NCI-H524 treated with DMSO at 0.1 percent for 48 hours (cell line): ENCODE results near the gene HES6.

Experiments
- DNase-seq: peaks from one replicate; lab custom pipeline; 2025; lab: John Stamatoyannopoulos, UW

The HES6 gene

DNA sequence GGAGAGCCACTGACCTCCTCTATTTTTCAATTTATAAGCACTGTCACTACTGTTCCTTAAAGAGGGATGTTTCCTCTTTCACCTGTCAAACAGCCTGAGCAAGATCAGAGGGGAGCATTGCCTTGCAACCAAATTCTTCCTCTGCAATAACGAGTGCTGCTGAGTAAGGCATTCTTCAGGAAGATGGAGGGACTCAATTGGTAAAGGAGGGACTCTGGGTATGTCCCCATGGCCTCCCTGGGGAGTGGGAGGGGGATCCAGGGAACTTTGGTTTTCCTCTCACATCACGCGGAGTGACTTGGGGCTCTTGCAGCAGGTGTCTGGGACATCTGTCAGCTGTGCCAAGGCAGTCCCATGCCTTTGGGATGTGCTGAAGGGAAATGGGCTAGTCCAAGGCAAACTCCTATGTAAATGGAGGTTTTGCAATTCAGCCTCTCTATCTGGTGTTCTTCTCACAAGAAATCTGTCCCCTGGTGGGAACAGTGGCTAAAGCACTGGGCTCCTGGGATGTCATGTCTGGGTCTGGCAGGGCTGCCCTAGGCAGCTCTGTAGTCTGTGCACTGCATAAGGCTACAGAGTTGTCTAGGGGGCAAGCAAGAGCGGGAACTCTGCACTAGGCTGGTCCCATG is 14.4 kb upstream of the HES6 start:
- no peak for DNase-seq

DNA sequence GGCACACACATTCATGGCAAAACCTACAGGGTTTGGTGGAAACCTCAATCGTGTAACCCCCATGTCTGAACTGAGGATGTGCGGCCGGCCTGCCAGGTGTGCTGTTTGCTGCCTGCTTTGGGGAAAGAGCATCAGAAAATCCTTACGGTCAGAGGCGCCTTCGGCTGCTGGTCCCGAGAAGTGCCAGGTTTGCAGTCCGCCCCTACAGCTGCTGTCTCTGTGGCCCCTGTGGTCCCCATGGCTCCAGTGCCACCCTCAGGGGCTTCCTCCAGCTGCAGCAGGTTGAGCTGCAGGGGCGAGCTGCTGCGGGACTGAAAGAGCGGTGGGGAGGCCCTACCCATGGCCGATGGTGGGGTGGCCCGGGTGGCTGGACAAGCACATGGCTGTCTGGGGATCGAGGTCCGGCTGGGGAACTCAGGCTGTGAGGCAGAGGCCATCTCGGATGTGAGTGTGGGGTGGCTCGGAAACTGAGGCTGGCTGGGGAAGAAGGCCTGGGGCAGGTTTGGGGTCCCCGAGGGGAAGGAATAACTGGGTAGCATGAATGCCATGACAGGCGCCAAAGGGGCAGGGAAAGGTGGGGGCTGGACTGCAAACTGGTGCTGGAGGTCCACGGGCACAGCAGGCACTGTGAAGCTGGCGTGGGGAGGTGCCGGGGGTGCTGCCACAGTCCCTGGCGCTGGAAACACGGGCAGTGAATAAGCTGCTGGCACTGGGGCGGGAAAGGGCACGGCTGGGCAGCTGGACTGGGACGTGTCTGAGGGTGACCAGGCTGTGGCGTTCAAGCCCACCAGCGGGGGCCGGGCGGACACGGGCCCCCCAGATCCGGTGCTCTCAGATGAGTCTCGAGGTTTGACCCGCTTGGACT is 13.2 kb upstream of the HES6 start:
- no peak for DNase-seq

DNA sequence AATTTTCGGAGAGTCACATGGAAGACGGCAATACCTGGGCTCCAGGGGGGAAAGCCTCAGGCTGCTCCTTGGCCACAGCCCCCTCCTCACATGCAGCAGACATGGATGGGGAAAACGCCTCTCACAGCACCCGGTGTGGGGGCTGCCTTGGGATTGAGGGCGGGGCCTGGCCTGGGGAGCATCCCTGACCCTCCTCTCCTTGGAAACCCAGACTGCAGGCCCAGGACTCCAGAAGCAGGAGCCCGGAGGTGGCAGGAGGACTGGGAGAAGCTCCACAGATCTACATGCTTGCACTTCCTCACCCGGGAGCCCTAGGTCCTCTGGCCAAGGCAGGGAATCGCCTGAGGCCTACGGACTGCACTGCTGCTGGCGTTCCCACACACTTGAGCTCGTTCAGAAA is 12.1 kb upstream of the HES6 start:
- DNase-seq: no peak

DNA sequence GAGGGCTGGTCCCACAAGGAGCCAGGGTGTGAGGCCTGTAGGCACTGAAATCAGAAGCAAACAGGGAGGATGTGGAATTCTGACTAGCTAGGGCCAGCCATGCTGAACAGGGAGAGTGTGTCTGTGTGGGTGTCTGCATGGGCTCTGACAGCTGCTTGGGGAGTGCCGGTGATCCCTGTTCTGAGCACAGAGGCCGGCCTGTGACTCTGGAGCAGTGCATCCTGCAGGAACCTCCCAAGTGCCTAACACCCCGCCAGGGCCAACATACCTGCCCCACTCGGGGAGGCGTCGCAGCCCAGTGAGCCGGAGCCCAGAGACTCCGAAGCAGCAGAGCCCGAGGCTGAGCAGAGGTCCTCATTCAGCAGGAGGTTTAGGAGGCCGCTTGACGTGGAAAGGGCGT is 11.5 kb upstream of the HES6 start:
- DNase-seq: no peak

GRCh38 chr2:238250896-238251295 is 11.1 kb upstream of the HES6 start:
- no peak for DNase-seq

GRCh38 chr2:238247841-238248453 is 8.1 kb upstream of the HES6 start:
- no peak for DNase-seq

- peak; percentile 98 for DNase-seq
Observed at GRCh38 chr2:238247002-238247822, 7.4 kb upstream of the HES6 start.

- no peak for DNase-seq
Observed at GRCh38 chr2:238244151-238244550, 4.3 kb upstream of the HES6 start.

DNA sequence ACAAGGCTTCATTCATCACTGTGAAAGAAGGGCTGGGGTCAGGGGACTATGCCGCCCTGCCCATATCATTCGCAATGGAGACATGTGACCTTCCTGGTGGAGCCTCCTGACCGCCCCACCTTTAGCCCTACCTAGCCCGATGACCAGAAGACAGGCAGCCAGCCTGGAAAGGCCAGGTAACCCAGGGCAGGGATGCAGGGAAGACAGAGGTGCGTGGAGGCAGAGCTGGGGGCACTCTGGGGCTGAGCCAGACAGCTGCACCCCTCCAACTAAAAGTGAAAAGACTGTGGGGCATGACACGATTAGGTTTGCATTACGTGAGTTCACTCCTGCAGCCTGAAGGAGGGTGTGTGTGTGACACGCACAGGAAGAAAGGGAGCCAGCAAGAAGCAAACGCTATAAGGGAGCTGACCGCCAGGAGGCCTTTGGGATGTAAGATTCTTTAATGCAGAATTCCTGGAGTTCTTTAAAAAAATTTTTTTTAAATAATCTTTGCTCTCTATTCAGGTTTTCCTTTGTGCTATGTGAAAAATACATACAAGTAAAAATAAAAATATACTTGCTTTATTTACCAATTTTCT is 3.7 kb upstream of the HES6 start:
- DNase-seq: no peak

DNA sequence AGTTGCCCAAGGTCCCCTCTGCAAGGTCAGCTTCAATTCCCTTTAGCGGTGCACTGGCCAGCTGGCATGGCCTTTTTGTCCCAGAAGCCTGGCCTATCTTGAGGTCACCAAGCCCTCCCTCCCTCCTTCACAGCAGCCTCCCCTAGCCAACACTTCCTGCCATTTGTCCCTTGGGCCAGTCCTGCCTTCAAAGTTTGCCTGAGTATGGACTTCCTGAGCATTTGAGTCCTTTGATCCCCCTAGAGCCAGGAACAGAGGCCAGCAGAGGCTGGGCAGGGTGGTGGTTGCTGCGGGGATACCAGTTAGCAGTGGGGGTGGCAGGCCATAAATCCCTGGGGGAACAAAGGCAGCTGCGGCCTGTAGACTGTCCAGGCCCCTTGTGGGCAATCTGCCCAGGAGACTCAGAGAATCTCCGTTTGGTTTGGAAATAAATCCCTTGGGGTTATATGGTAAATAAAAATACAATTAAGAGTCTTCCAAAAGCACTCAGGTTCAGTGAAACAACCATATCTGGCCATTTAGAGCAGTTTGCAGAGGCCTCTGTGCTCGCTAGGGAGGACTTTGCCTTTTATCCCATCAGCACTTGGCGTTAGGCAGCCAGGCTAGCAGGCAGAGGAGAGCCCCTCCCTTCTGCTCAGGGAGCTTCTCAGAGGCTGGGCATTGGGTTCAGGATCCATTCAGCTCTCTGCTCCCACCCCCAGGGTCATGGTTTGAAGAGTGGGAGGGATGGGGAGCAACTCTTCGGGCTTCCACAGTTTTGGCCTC is 3.1 kb upstream of the HES6 start:
- DNase-seq: no peak

GRCh38 chr2:238241970-238242369 is 2.1 kb upstream of the HES6 start:
- no peak for DNase-seq

GRCh38 chr2:238240757-238241711 is 1.2 kb upstream of the HES6 start:
- peak; percentile 71 for DNase-seq

GRCh38 chr2:238239543-238239862 is 335 bp downstream of the HES6 start:
- no peak for DNase-seq

- DNase-seq: no peak
Observed at GRCh38 chr2:238238766-238239542, 884 bp downstream of the HES6 start.

DNA sequence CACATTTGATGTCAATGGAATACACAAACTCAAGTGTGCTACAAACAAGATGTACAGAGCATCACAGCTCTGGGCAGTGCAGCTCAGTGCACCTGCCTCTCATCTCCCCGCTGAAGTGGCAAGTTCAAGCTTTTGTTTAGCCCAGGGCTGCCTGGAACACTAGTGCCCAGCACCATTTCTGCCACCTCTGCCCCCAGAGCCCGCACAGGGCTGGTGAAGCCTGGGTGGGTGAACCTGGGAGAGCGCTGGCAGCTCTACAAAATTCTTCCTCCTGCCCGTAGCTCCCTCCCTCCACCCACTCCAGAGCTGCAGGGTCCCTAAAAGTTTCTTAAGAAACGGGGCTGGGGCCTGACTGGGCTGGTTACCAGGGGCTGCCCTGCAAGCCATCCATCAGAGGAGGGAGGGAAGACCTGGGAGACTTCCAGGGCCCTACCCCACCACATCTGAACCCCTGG is 1.5 kb downstream of the HES6 start:
- DNase-seq: no peak

DNA sequence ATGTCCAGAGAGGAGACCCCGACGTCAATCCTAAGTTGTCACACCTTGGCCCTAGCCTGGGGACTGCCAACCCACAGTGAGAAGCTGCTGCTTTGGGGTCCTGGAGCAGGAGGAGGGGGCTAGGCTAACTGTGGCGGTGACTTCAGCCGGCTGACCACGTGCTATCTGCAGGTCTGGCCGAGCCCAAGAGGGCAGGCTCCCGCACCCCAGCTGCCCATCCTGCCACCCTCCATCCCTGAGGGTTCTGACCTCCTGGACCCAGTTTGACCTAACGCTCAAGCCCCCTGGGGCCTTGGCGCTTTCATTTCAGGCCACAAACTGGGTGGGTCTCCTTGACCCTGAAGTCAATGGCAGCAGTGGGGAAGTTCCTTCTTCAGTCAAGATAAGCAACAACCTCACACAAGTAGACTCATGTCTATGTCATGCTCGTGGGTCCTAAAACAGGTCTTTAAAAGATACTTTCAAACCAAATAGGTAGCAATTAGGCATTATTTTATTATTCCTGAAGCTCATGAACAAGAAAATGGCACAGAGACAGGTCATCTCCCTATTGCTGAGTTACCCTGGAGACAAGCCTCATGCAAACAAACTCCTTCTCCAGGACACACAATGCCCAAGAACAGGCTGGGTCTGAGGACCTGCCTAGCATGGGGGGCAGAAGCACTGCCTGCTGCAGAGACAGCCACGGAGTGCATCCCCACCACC is 2.3 kb downstream of the HES6 start:
- no peak for DNase-seq

GRCh38 chr2:238236571-238236970 is 3.3 kb downstream of the HES6 start:
- DNase-seq: no peak

- DNase-seq: no peak
Observed at GRCh38 chr2:238235856-238236255, 4.0 kb downstream of the HES6 start.

DNA sequence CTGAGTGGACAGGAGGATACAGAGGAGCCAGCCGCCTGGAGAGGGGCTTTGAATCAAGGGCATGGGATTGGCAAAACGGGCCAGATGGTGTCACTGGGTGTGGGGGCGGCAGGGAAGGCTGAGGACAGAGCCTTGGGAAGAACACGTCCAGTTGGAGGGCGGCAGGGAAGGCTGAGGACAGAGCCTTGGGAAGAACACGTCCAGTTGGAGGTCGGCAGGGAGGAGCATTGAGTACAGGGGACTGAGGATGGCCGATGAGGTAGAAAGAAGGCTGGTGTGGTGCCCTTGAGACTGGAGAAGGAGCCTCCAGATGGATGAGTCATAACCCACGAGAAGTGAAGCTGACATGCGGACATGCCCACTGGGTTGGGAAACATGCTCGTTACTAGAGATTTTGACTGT is 4.5 kb downstream of the HES6 start:
- DNase-seq: peak; percentile 26
